GM18870 (cell line): ENCODE measurements around the gene TRAPPC5.

ENCODE experiments used
- ATAC-seq: cut with Tn5 transposase; IDR thresholded peaks from one replicate; pipeline ENCODE4 v1.9.1; 2021; ENCODE audit warnings: moderate library complexity; ENCODE audit not compliant: unreplicated experiment

TRAPPC5 gene

GRCh38 chr19:7645656-7646425 lies 34.8 kb upstream of the TRAPPC5 start:
- ATAC-seq = no peak

GRCh38 chr19:7646426-7646700 lies 34.3 kb upstream of the TRAPPC5 start:
- ATAC-seq = no peak

- no peak for ATAC-seq
Measured at GRCh38 chr19:7647156-7647555, 33.5 kb upstream of the TRAPPC5 start.

- no peak for ATAC-seq
Measured at GRCh38 chr19:7648265-7649014, 32.2 kb upstream of the TRAPPC5 start.

- no peak for ATAC-seq
Measured at GRCh38 chr19:7650148-7650547, 30.5 kb upstream of the TRAPPC5 start.

- ATAC-seq = no peak
Measured at GRCh38 chr19:7652061-7652641, 28.5 kb upstream of the TRAPPC5 start.

GRCh38 chr19:7654401-7654800 lies 26.2 kb upstream of the TRAPPC5 start:
- ATAC-seq = no peak

- ATAC-seq = no peak
Measured at GRCh38 chr19:7655581-7655980, 25.1 kb upstream of the TRAPPC5 start.

- ATAC-seq = no peak
Measured at GRCh38 chr19:7657131-7657751, 23.4 kb upstream of the TRAPPC5 start.

- peak; percentile 80 for ATAC-seq
Measured at GRCh38 chr19:7658219-7658686, 22.4 kb upstream of the TRAPPC5 start.

- no peak for ATAC-seq
Measured at GRCh38 chr19:7661744-7662538, 18.7 kb upstream of the TRAPPC5 start.

GRCh38 chr19:7662657-7663056 lies 18.0 kb upstream of the TRAPPC5 start:
- ATAC-seq = no peak

GRCh38 chr19:7663706-7664105 lies 16.9 kb upstream of the TRAPPC5 start:
- ATAC-seq = no peak

- no peak for ATAC-seq
Measured at GRCh38 chr19:7665076-7665475, 15.6 kb upstream of the TRAPPC5 start.

GRCh38 chr19:7668842-7669241 lies 11.8 kb upstream of the TRAPPC5 start, which contains the start of gene RETN:
Gene RETN (plus strand): TSS chr19:7669049. CDS start chr19:7669327, 278 bp downstream.
- no peak for ATAC-seq

- ATAC-seq = no peak
Measured at GRCh38 chr19:7669641-7670040, 11.0 kb upstream of the TRAPPC5 start.

GRCh38 chr19:7670150-7670783 lies 10.4 kb upstream of the TRAPPC5 start:
- no peak for ATAC-seq

GRCh38 chr19:7670790-7671189 lies 9.8 kb upstream of the TRAPPC5 start:
- ATAC-seq = no peak

GRCh38 chr19:7672522-7672921 lies 8.1 kb upstream of the TRAPPC5 start:
- ATAC-seq = no peak
